Measurements from ENCODE around the gene ATF3.

ATF3 gene

DNA sequence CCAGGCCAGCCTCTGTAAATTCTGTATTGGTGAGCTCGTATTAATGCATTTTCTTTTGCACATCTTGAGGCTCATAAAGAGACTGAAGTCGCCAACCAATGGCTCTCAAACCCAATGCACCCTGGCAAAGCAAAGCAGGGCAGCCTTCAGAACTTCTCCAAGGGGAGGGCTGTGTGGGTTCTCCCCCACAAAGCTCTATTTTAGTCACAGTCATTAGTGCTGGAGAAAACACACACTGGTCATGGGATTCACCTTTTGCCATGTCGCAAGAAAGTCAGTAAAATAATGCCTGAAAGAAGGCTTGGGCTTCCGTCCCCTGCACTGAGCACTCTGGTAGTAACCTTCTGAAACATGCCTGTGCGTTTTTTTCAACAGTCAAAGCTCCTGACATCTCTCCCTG, 26.3 kb upstream of the ATF3 start:
- H3K4me3 ChIP-seq (ENCODE audit: low read length): no peak overlapping the region
- TF ChIP-seq ZNF274 (IDR thresholded peaks at IDR 0.05; ENCODE audit: low read depth, low read length): no peak

DNA sequence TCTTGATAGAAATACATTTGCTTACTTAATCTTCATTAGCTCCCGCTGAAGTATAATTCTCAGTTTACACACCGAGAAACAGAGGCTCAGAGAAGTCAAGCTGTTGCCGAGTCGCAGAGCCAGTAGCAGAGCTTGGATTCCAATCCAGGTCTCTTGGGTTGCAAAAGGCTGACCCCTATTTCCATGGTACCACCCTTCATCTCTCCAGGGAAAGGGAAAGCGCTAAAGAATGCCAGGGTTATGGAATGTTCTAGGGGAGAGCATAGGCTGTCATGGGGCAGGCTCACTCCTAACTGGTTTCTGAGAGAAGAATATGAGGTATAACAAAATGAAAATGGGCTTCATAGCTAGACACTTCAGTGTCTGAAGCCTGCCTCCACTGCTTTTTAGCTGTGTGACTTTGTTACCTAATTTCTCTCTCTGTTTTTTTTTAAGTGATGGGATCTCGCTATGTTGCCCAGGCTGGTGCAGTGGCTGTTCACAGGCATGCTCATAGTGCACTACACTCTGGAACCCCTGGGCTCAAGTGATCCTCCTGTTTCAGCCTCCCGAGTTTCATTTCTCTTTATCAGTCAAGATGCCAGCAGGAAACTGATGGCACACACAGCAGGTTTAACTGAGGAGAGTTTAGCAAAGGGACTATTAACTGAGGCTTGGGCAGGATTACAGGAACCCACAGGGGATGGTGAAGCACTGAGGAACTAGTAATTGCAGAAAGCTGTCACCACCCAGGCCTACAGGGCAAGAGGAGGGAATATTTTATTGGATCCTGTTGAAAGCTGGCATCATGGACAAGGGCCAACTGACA, 25.5 kb upstream of the ATF3 start:
- H3K4me3 ChIP-seq (ENCODE audit: low read length): no peak overlapping the region
- no peak for TF ChIP-seq ZNF274 (IDR thresholded peaks at IDR 0.05; ENCODE audit: low read depth, low read length)

DNA sequence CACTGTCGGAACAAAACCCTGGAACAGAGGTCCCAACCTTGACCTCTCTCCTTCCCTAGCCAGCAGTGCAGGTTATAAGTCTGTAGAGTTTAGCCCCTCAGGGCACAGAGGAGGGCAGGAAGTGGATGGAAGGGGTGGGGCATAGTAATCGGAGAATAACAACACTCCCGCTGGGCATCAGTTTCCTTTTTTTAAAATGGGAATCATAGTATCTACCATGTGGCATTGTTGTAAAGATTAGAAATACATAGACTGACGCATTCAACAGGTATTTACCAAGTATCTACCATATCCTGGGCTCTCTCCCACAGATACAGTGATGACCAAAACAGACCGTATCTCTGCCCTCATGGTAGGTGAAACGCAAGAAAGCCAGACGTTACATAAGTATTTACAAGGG, 24.9 kb upstream of the ATF3 start:
- no peak overlapping the region for H3K4me3 ChIP-seq (ENCODE audit: low read length)
- TF ChIP-seq ZNF274 (IDR thresholded peaks at IDR 0.05; ENCODE audit: low read depth, low read length): no peak

DNA sequence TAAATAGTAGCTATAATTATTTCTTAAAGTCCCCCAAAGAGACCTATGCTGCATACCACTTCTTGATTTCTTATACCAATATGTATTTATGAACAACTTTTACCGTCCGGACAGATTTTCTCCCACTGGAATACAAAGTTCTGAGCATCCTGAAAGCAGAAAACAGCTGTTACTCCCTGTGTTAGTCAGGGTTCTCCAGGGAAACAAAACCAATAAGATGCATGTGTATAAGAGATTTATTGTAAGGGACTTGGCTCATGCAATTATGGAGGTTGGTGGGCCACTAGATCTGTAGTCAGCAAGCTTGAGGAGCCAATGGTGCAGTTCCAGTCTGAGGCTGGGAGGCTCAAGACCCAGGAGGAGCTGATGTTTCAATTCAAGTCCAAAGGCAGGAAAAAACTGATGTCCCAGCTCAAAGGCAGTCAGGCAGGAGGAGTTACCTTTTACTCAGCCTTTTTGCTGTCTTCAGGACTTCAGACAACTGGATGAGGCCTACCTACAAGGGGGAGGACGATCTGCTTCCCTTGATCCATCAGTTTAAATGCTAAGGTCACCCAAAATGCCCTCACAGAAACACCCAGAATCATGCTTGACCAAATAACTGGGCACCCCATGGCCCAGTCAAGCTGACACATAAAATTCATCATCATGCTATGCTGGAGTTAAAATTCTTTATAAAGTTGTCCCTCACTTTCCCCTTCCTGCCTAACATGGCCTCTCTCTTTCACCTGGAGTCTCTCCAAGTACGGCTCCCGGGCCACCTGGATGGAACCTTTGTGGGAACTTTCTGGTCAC, 24.3 kb upstream of the ATF3 start:
- H3K4me3 ChIP-seq (ENCODE audit: low read length): no peak overlapping the region
- TF ChIP-seq ZNF274 (IDR thresholded peaks at IDR 0.05; ENCODE audit: low read depth, low read length): no peak

DNA sequence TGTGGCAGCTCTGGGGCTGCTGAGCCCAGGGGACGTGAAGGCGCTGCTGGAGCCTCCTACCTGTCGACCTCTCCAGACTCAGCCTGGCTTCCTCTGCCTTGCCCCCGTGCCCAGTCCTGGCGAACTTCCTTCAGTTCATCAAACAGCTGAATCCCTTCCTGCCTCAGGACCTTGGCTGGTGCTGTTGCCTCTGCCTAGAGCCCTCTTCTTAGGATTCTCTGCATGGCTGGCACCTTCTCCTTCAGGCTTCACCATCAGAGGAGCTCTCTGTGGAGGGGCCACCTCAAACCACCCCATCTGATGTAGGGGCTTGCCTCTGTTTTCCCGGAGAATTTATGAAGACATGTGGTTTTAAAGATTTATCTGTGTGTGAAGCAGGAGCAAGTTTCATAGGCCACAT, 23.4 kb upstream of the ATF3 start:
- TF ChIP-seq ZNF274 (IDR thresholded peaks at IDR 0.05; ENCODE audit: low read depth, low read length): no peak
- H3K4me3 ChIP-seq (ENCODE audit: low read length): no peak overlapping the region

DNA sequence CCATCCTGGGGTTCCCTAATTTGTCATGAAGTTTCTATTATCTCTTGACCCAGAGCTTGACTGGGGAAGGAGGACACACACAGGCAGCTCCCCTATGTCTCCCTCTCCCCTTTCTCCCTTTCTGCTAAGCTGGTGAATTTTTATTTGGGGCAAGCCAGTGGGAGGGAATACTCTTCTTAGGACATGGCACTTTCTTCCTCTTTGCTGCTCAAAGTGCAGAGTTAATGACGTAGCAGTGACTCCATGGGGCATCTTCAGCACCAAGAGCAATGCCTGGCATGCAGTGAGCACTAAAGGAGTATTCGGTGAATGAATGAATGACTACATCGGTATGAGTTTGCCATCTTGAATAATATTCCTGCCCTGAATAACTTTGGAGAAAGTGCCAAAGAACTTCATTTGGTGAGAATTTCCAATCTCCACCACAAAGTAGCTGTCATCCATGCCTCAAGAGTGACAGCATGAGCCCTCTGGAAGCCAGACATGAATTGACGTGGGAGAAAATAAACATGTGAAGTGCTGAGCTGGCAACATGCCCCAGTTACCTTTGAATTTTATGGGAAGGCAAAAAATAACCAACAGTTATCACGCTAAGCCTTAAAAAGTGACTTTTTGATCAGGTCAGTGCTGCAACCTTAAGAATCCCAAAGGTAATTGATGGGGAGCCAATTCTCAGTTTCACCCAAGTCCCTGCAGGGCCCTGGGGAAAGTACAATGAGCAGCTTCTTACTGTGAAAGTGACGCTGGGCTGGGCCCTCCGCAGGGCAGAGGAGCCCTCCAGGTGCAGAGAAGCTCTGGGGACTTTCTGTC, 22.1 kb upstream of the ATF3 start:
- no peak overlapping the region for H3K4me3 ChIP-seq (ENCODE audit: low read length)
- no peak for TF ChIP-seq ZNF274 (IDR thresholded peaks at IDR 0.05; ENCODE audit: low read depth, low read length)

DNA sequence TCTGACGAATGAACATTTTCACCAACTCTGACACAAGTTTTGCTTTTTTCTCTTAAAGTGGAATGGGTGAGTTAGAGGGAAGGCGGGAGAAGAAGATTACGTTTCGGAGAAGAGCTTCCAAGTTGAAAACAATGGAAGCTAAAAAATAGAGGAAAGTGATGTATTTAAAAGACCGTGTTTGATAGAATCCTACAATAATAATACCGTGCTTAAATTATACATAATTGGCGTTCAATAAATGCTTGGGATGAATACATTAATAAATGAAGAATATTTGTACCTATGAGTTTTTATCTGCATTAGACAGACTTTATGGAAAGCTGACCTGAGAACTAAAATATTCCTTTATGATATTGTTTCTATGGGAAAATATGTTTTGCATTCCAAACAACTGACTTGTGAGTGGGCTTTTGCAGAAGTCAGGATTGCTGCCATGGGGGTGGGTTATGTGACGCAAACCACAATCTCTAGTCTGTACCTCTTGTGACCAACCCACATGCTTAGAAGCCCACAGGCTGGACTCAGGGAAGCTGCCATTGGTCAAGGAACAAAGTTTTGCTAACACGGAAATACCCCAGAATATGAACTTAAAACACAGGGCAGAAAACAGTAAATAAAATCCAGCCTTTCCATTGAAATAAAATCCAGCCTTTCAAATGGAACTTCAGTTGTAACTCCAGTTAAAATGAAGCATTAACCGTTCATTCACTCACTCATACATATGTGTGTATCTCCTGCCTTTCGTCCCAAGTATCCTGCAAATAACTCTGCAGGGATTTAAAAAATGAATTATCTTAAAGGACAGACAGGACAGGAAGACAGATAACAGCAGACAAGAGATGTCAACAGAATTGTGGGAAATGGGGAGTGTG, 21.3 kb upstream of the ATF3 start:
- no peak for TF ChIP-seq ZNF274 (IDR thresholded peaks at IDR 0.05; ENCODE audit: low read depth, low read length)
- H3K4me3 ChIP-seq (ENCODE audit: low read length): no peak overlapping the region

DNA sequence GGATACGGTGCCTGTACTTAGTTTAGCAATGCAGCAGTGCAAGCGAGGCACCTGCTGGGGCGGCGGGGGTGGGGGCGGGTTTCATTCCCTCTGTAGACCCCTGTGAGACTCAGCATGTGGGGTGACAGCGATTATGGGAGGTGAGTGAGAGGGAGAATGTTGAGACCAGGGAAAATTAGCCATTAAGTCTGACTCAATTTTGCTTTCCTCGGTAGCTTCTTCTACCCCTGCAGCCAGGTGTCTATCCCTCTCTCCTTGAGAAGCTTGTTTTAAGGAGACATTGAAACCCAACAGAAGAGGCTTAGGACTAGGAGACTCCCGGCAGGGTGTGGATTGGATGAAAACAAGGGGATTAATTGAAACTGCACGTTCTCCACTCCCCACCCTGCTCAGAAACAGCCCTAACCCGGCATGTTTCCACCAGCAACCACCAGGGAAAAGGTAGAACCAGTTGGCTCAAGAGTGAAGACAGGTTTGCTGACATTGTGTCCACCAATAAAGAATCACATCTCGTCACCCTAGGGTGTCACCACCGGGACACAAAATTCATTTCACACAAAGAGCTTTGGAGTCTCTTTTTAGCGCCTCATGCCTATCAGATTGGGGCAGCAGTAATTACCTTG, 20.6 kb upstream of the ATF3 start:
- TF ChIP-seq ZNF274 (IDR thresholded peaks at IDR 0.05; ENCODE audit: low read depth, low read length): no peak
- H3K4me3 ChIP-seq (ENCODE audit: low read length): no peak overlapping the region

DNA sequence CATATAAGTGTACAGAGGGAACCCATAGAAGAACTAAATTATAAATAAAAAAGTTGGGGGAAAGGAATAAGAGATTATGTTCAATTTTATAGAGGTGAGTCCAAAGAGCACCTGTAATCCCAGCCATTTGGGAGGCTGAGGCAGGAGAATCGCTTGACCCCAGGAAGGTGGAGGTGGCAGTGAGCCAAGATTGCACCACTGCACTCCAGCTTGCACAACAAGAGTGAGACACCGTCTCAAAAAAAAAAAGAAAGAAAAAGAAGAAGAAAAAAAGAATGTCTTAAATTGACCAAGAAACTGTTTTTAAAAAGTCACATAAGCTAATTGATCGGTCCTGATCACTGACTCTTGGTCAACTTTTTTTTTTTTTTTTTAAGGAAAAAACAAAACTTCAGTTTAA, 19.1 kb upstream of the ATF3 start:
- H3K4me3 ChIP-seq (ENCODE audit: low read length): no peak overlapping the region
- no peak for TF ChIP-seq ZNF274 (IDR thresholded peaks at IDR 0.05; ENCODE audit: low read depth, low read length)

DNA sequence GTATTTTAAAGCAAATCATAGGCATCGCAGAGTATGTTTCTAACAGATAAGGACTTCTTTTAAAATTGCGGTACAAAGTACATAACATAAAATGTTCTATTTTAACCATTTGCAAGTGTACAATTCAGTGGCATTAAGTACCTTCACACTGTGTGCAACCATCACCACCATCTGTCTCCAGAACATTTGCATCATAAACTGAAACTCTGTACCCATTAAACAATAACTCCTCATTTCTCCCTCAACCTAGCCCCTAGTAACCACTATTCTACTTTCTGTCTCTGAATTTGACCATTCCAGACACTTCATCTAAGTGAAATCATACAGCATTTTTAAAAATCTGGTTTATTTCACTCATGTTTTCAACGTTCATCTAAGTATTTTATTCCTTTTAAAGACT, 16.6 kb upstream of the ATF3 start:
- H3K4me3 ChIP-seq (ENCODE audit: low read length): no peak overlapping the region
- TF ChIP-seq ZNF274 (IDR thresholded peaks at IDR 0.05; ENCODE audit: low read depth, low read length): no peak

DNA sequence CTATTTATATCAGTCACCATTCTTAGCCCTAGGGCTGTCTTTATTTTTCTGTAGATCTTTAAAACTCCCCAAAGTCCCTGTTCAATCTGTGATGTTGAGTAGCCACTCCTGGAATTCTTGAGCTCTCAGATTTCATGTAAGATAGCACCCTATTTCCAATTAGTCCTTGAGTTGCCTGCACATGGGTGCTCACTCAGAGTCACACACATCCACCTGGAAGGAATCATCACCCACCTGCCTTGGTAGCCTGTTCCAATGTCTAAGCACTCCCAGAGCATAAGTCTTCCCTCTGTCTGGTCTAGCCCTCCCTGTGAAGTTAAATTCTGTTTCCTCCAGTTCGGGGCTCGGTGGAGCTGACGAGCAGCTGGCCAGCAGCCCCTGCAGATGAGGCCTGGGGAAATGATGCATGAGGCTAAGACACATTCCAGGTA, 14.7 kb upstream of the ATF3 start:
- no peak overlapping the region for H3K4me3 ChIP-seq (ENCODE audit: low read length)
- no peak for TF ChIP-seq ZNF274 (IDR thresholded peaks at IDR 0.05; ENCODE audit: low read depth, low read length)

DNA sequence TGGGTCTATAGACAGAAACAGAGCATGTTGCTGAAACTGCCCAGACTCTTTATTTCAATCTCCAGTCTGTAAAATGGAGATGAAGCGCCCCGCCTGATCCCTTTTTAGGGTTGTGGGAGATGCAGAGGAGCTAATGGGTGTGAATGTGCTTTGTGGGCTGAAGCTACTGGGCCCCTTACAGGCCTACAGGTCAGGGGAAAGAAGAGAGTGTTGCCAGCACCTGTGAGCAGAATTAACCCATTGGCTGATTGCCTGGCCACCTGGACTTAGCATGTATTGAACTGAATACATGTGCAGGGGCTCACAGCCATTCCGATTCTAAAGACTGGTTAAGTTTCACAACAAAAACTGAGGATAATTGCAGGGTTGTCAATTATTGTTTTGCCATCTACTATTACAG, 13.9 kb upstream of the ATF3 start:
- no peak for TF ChIP-seq ZNF274 (IDR thresholded peaks at IDR 0.05; ENCODE audit: low read depth, low read length)
- no peak overlapping the region for H3K4me3 ChIP-seq (ENCODE audit: low read length)

DNA sequence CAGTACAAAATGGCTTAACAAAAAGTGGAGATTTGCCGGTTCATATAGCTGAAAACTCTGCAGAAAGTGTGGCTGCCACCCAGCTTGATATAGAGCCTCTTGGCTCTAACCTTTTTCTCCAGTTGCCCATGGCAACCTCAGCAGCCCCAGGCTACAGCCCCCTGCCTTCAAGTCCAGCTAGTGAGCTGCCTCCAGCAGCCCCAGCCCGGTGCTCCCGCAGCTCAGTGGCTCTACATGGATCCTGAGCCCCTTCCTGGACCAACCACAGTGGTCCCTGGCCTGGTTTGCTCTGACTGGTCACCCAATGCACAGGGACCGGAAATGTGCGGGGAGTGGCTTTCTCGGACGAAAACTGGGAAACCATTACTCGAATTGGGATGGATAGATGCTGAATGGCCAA, 13.3 kb upstream of the ATF3 start:
- no peak for TF ChIP-seq ZNF274 (IDR thresholded peaks at IDR 0.05; ENCODE audit: low read depth, low read length)
- no peak overlapping the region for H3K4me3 ChIP-seq (ENCODE audit: low read length)

Data from GM08714 (cell line).